Trophoblast cell (in vitro differentiated cells and primary cell): Measurements from ENCODE around the gene LRGUK.

Experiments used
- DNase-seq, 2 donors: peaks; one replicate each; pipeline ENCODE4 v3.0.0-alpha.2; 2016
- H2AFZ ChIP-seq: 2 replicates; pipeline ENCODE4 v1.6.1; 2013; ENCODE audit warnings: low read length, moderate library complexity, mild to moderate bottlenecking; ENCODE audit not compliant: insufficient read depth, poor library complexity
- H2AK5ac ChIP-seq: 2 replicates; pipeline ENCODE4 v1.6.1; 2013; ENCODE audit warnings: mild to moderate bottlenecking, low read length
- H2BK120ac ChIP-seq: 2 replicates; pipeline ENCODE4 v1.6.1; 2013; ENCODE audit warnings: low read length, mild to moderate bottlenecking, moderate library complexity; ENCODE audit not compliant: insufficient read depth, poor library complexity
- H2BK12ac ChIP-seq: 2 replicates; pipeline ENCODE4 v1.6.1; 2013; ENCODE audit warnings: mild to moderate bottlenecking, low read length, moderate library complexity
- H2BK5ac ChIP-seq: 2 replicates; pipeline ENCODE4 v1.6.1; 2013; ENCODE audit warnings: low read length, low read depth, moderate library complexity, mild to moderate bottlenecking; ENCODE audit not compliant: poor library complexity
- H3K14ac ChIP-seq: 2 replicates; pipeline ENCODE4 v1.6.1; 2013; ENCODE audit warnings: mild to moderate bottlenecking, low read length
- H3K18ac ChIP-seq: 2 replicates; pipeline ENCODE4 v1.6.1; 2013; ENCODE audit warnings: mild to moderate bottlenecking, low read length
- H3K23ac ChIP-seq: 2 replicates; pipeline ENCODE4 v1.6.1; 2013; ENCODE audit warnings: low read length
- H3K27ac ChIP-seq: 2 replicates; pipeline ENCODE4 v1.5.1; 2013; ENCODE audit warnings: low read depth, mild to moderate bottlenecking, inconsistent platforms, low read length, moderate library complexity
- H3K27me3 ChIP-seq: 2 replicates; pipeline ENCODE4 v1.6.1; 2013; ENCODE audit warnings: inconsistent platforms, mild to moderate bottlenecking, low read length, moderate library complexity; ENCODE audit not compliant: insufficient read depth
- H3K36me3 ChIP-seq, 2 experiments: 1 replicate in 1 of 2; 2 replicates in 1 of 2; pipeline ENCODE4 v1.6.1; 2013; ENCODE audit warnings: low read length in 2 of 2, mild to moderate bottlenecking in 2 of 2, moderate library complexity in 1 of 2; ENCODE audit not compliant: insufficient read depth in 2 of 2, control insufficient read depth in 1 of 2
- H3K4ac ChIP-seq: 2 replicates; pipeline ENCODE4 v1.6.1; 2013; ENCODE audit warnings: low read depth, mild to moderate bottlenecking, low read length, moderate library complexity
- H3K4me1 ChIP-seq, 2 experiments: 1 replicate in 1 of 2; 2 replicates in 1 of 2; pipeline ENCODE4 v1.6.1; 2013; ENCODE audit warnings: low read length in 2 of 2, mild to moderate bottlenecking in 2 of 2, moderate library complexity in 1 of 2; ENCODE audit not compliant: insufficient read depth in 2 of 2, control insufficient read depth in 1 of 2
- H3K4me2 ChIP-seq: 2 replicates; pipeline ENCODE4 v1.6.1; 2013; ENCODE audit warnings: inconsistent platforms, mild to moderate bottlenecking, low read length, moderate library complexity
- H3K4me3 ChIP-seq: 2 replicates; pipeline ENCODE4 v1.5.1; 2013; ENCODE audit warnings: mild to moderate bottlenecking, low read depth, low read length, inconsistent platforms
- H3K79me1 ChIP-seq: one replicate; pipeline ENCODE4 v1.6.1; 2013; ENCODE audit warnings: low read length
- H3K79me2 ChIP-seq: 2 replicates; pipeline ENCODE4 v1.6.1; 2013; ENCODE audit warnings: low read length, mild to moderate bottlenecking; ENCODE audit not compliant: control insufficient read depth, insufficient read depth, poor library complexity
- H3K9ac ChIP-seq: 2 replicates; pipeline ENCODE4 v1.6.1; 2013; ENCODE audit warnings: mild to moderate bottlenecking, low read length
- H3K9me3 ChIP-seq: 2 replicates; pipeline ENCODE4 v1.6.1; 2013; ENCODE audit warnings: low read depth, mild to moderate bottlenecking, control low read depth, inconsistent platforms, low read length; ENCODE audit not compliant: insufficient read depth
- H4K12ac ChIP-seq: 2 replicates; pipeline ENCODE4 v1.6.1; 2013; ENCODE audit warnings: low read depth, mild to moderate bottlenecking, low read length, moderate library complexity
- H4K8ac ChIP-seq: 2 replicates; pipeline ENCODE4 v1.6.1; 2013; ENCODE audit warnings: low read depth, mild to moderate bottlenecking, low read length, moderate library complexity
- H4K91ac ChIP-seq: one replicate; pipeline ENCODE4 v1.6.1; 2013; ENCODE audit warnings: low read depth, mild to moderate bottlenecking, low read length, moderate library complexity
- WGBS: extraction: QIAGEN DNeasy Blood & Tissue Kit; methylation state at CpG from one replicate; pipeline ENCODE4 v1.1.7; 2013; ENCODE audit warnings: missing lambda C conversion rate; ENCODE audit not compliant: insufficient read length, insufficient coverage; ENCODE audit errors: extremely low coverage; 5-methylcytosine and 5-hydroxymethylcytosine counted together

LRGUK gene

GRCh38 chr7:134302120-134302519 lies 175.0 kb downstream of the LRGUK start:
- H3K18ac ChIP-seq: no peak overlapping the region
- H2AFZ ChIP-seq: no peak overlapping the region
- no CpG with 5 or more reads among the region's 2 CpGs for WGBS
- H4K12ac ChIP-seq: no peak overlapping the region
- no peaks in the 10 kb centered on the region for H3K27me3 ChIP-seq
- H3K79me1 ChIP-seq: peaks cover 2% of the 10 kb centered on the region
- no peak overlapping the region for H3K4me3 ChIP-seq
- H3K79me2 ChIP-seq: no peaks in the 10 kb centered on the region
- H3K23ac ChIP-seq: no peak overlapping the region
- no peak overlapping the region for H3K14ac ChIP-seq
- H3K9me3 ChIP-seq: no peaks in the 10 kb centered on the region
- no peak overlapping the region for H2AK5ac ChIP-seq
- H4K91ac ChIP-seq: no peak overlapping the region
- H3K4me2 ChIP-seq: no peak overlapping the region
- no peak overlapping the region for H2BK12ac ChIP-seq
- H2BK120ac ChIP-seq: no peak overlapping the region
- H3K36me3 ChIP-seq: peaks cover 4 to 11% of the 10 kb centered on the region in 2 experiments
- H3K27ac ChIP-seq: no peak overlapping the region
- H3K4ac ChIP-seq: no peak overlapping the region
- H4K8ac ChIP-seq: no peak overlapping the region
- H2BK5ac ChIP-seq: no peak overlapping the region
- no peak for DNase-seq
- H3K9ac ChIP-seq: no peak overlapping the region
- no peaks in the 10 kb centered on the region for H3K4me1 ChIP-seq

DNA sequence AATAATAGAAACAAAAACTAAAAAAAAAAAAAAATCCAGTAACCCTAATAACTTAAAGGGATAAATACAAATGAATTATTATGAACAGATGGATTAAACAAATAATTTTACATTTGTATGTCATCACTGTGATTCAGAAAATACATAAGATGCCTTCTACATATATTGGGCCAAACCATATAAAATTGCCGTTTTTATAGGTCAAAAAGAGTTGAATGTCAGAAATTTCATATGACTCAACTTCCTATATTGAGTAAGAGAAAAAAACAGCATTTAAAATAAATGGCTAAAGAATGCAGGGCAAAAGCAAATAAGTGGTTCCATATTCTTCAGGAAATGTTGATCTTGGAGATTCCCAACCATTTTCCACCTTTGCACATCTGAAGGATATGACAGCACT lies 180.2 kb downstream of the LRGUK start:
- Histone ChIP-seq H2BK12ac (no peak overlapping the region), H3K9me3 (no peaks in the 10 kb centered on the region), H3K14ac (no peak overlapping the region), H2BK120ac (no peak overlapping the region), H2AFZ (no peak overlapping the region), H3K4me1 (no peaks in the 10 kb centered on the region), H3K27ac (no peak overlapping the region), H3K36me3 (peaks cover 3% of the 10 kb centered on the region in 2 experiments), H3K23ac (no peak overlapping the region), H3K79me2 (no peaks in the 10 kb centered on the region), H4K12ac (no peak overlapping the region), H4K91ac (no peak overlapping the region), H2AK5ac (no peak overlapping the region), H3K9ac (no peak overlapping the region), H3K4me2 (no peak overlapping the region), H3K27me3 (no peaks in the 10 kb centered on the region), H3K4me3 (no peak overlapping the region), H4K8ac (no peak overlapping the region), H3K18ac (no peak overlapping the region), H2BK5ac (no peak overlapping the region), H3K79me1 (peaks cover 2% of the 10 kb centered on the region), H3K4ac (no peak overlapping the region)
- WGBS: no CpG with 5 or more reads among the region's 1 CpG
- no peak for DNase-seq

DNA sequence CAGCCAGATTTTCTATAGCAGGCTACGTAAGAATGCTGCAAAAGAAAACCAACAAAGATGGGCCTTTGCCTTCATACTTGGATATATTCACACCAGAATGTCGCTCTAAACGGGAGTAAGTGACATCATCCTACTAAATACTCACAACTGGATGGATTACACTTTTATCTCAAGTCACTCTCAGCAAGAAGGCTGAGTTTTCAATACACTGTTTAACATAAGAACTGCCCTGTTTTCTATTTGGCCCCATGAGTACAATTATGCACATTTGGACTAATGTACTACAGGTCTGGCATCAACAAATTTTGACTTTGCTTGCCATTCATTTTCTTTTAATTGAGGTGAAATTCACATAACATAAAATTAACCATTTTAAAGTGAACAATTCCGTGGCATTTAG lies 181.4 kb downstream of the LRGUK start:
- H2BK5ac ChIP-seq: no peak overlapping the region
- peaks cover 2% of the 10 kb centered on the region for H3K79me1 ChIP-seq
- H4K91ac ChIP-seq: no peak overlapping the region
- H2BK120ac ChIP-seq: no peak overlapping the region
- H3K79me2 ChIP-seq: no peaks in the 10 kb centered on the region
- no peak overlapping the region for H3K4me3 ChIP-seq
- H3K36me3 ChIP-seq: peaks cover 3% of the 10 kb centered on the region in 2 experiments
- H4K8ac ChIP-seq: no peak overlapping the region
- no peaks in the 10 kb centered on the region for H3K4me1 ChIP-seq
- H3K18ac ChIP-seq: no peak overlapping the region
- no CpG with 5 or more reads among the region's 4 CpGs for WGBS
- H3K14ac ChIP-seq: no peak overlapping the region
- DNase-seq: no peak
- H3K4ac ChIP-seq: no peak overlapping the region
- H3K27me3 ChIP-seq: no peaks in the 10 kb centered on the region
- no peak overlapping the region for H3K9ac ChIP-seq
- H2AFZ ChIP-seq: no peak overlapping the region
- H3K23ac ChIP-seq: no peak overlapping the region
- H2AK5ac ChIP-seq: no peak overlapping the region
- H2BK12ac ChIP-seq: no peak overlapping the region
- H3K9me3 ChIP-seq: no peaks in the 10 kb centered on the region
- no peak overlapping the region for H3K27ac ChIP-seq
- no peak overlapping the region for H3K4me2 ChIP-seq
- H4K12ac ChIP-seq: no peak overlapping the region

GRCh38 chr7:134311807-134312206 lies 184.7 kb downstream of the LRGUK start:
- WGBS: no CpG with 5 or more reads among the region's 4 CpGs

More at GRCh38 chr7:134311807-134312206, 184.7 kb downstream of the LRGUK start:
- Histone ChIP-seq H3K27ac (no peak overlapping the region), H3K4me3 (no peak overlapping the region), H4K91ac (no peak overlapping the region), H4K8ac (no peak overlapping the region), H3K9me3 (no peaks in the 10 kb centered on the region), H3K27me3 (no peaks in the 10 kb centered on the region), H4K12ac (no peak overlapping the region), H3K23ac (no peak overlapping the region), H2AFZ (no peak overlapping the region), H3K9ac (no peak overlapping the region), H3K4ac (no peak overlapping the region), H3K36me3 (no peaks in the 10 kb centered on the region), H3K79me1 (peaks cover 5% of the 10 kb centered on the region), H3K14ac (no peak overlapping the region), H2BK12ac (no peak overlapping the region), H2BK5ac (no peak overlapping the region), H2AK5ac (no peak overlapping the region), H2BK120ac (no peak overlapping the region), H3K18ac (no peak overlapping the region), H3K4me1 (no peaks in the 10 kb centered on the region), H3K79me2 (peaks cover 5% of the 10 kb centered on the region), H3K4me2 (no peak overlapping the region)
- no peak for DNase-seq
